HepG2 (cell line): ENCODE results near the gene RAB3B.

ENCODE experiments used
- MAFK ChIP-seq, 2 experiments: IDR thresholded peaks in 1 of 2; conservative IDR thresholded peaks in 1 of 2; 2 replicates each; pipeline ENCODE4 v1.6.1; 2011; ENCODE audit warnings: improper control_type of control experiment in 2 of 2, low read length in 2 of 2
- MYC ChIP-seq: sonication (generic); formaldehyde crosslinking; IDR thresholded peaks from 2 replicates; pipeline ENCODE4 v1.9.0; 2021; ENCODE audit warnings: missing genetic modification reagents, borderline replicate concordance
- RAD21 ChIP-seq: fragments of 450-650 bp; formaldehyde crosslinking; IDR thresholded peaks from 2 replicates; pipeline ENCODE4 v1.5.0; 2020; ENCODE audit warnings: mild to moderate bottlenecking
- ZNF558 ChIP-seq: sonication (generic); formaldehyde crosslinking; IDR thresholded peaks from 2 replicates; pipeline ENCODE4 v1.9.0; 2022; ENCODE audit warnings: mild to moderate bottlenecking, missing genetic modification reagents, borderline replicate concordance
- TF ChIP-seq, protein P1 (sequence below): sonication (generic); formaldehyde crosslinking; IDR thresholded peaks from 2 replicates; pipeline ENCODE4 v1.5.0; 2020; ENCODE audit warnings: missing genetic modification reagents
- TF ChIP-seq, protein P2 (sequence below): sonication (generic); formaldehyde crosslinking; IDR thresholded peaks from 2 replicates; pipeline ENCODE4 v1.5.1; 2020; ENCODE audit warnings: mild to moderate bottlenecking, missing genetic modification reagents, moderate library complexity
- TF ChIP-seq, protein P3 (sequence below): sonication (generic); formaldehyde crosslinking; IDR thresholded peaks from 2 replicates; pipeline ENCODE4 v1.5.0; 2020; ENCODE audit warnings: mild to moderate bottlenecking, missing genetic modification reagents, moderate library complexity
- TF ChIP-seq, protein P4 (sequence below): sonication (generic); formaldehyde crosslinking; IDR thresholded peaks from 2 replicates; pipeline ENCODE4 v1.5.1; 2020; ENCODE audit warnings: missing genetic modification reagents, mild to moderate bottlenecking, borderline replicate concordance
- TF ChIP-seq, protein P5 (sequence below): sonication (generic); formaldehyde crosslinking; IDR thresholded peaks from 2 replicates; pipeline ENCODE4 v1.9.0; 2022; ENCODE audit warnings: missing genetic modification reagents, mild to moderate bottlenecking, borderline replicate concordance

DNA sequence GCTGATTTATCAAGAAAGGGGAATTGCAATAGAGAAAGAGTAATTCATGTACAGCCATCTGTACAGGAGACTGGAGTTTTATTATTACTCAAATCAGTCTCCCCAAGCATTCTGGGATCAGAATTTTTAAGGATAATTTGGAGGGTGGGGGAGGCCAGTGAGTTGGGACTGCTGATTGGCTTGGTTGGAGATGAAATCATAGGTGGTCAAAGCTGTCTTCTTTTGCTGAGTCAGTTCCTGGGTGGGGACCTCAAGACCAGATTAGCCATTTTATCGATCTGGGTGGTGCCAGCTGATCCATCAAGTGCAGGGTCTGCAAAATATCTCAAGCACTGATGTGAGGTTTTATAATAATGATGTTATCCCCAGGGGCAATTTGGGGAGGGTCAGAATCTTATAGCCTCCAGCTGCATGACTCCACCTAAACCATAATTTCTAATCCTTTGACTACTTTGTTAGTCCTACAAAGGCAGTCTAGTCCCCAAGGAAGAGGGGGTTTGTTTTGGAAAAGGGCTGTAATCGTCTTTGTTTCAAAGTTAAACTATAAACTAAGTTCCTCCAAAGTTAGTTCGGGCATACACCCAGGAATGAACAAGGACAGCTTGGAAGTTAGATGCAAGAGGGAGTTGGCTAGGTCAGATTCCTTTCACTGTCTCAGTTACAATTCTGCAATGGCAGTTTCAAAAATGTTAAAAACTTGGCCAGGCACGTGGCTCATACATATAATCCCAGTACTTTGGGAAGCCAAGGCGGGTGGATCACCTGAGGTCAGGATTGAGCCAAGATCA lies 16.9 kb upstream of the RAB3B start:
- TF ChIP-seq, protein P1, sequence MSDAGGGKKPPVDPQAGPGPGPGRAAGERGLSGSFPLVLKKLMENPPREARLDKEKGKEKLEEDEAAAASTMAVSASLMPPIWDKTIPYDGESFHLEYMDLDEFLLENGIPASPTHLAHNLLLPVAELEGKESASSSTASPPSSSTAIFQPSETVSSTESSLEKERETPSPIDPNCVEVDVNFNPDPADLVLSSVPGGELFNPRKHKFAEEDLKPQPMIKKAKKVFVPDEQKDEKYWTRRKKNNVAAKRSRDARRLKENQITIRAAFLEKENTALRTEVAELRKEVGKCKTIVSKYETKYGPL (CRISPR knock-in tag), result no peak
- TF ChIP-seq, protein P2, sequence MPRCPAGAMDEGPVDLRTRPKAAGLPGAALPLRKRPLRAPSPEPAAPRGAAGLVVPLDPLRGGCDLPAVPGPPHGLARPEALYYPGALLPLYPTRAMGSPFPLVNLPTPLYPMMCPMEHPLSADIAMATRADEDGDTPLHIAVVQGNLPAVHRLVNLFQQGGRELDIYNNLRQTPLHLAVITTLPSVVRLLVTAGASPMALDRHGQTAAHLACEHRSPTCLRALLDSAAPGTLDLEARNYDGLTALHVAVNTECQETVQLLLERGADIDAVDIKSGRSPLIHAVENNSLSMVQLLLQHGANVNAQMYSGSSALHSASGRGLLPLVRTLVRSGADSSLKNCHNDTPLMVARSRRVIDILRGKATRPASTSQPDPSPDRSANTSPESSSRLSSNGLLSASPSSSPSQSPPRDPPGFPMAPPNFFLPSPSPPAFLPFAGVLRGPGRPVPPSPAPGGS (CRISPR knock-in tag), result no peak
- TF ChIP-seq, protein P3, sequence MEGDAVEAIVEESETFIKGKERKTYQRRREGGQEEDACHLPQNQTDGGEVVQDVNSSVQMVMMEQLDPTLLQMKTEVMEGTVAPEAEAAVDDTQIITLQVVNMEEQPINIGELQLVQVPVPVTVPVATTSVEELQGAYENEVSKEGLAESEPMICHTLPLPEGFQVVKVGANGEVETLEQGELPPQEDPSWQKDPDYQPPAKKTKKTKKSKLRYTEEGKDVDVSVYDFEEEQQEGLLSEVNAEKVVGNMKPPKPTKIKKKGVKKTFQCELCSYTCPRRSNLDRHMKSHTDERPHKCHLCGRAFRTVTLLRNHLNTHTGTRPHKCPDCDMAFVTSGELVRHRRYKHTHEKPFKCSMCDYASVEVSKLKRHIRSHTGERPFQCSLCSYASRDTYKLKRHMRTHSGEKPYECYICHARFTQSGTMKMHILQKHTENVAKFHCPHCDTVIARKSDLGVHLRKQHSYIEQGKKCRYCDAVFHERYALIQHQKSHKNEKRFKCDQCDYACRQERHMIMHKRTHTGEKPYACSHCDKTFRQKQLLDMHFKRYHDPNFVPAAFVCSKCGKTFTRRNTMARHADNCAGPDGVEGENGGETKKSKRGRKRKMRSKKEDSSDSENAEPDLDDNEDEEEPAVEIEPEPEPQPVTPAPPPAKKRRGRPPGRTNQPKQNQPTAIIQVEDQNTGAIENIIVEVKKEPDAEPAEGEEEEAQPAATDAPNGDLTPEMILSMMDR (CRISPR knock-in tag), result no peak
- TF ChIP-seq, protein P4, sequence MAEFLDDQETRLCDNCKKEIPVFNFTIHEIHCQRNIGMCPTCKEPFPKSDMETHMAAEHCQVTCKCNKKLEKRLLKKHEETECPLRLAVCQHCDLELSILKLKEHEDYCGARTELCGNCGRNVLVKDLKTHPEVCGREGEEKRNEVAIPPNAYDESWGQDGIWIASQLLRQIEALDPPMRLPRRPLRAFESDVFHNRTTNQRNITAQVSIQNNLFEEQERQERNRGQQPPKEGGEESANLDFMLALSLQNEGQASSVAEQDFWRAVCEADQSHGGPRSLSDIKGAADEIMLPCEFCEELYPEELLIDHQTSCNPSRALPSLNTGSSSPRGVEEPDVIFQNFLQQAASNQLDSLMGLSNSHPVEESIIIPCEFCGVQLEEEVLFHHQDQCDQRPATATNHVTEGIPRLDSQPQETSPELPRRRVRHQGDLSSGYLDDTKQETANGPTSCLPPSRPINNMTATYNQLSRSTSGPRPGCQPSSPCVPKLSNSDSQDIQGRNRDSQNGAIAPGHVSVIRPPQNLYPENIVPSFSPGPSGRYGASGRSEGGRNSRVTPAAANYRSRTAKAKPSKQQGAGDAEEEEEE, result no peak
- TF ChIP-seq MAFK (conservative IDR thresholded peaks at IDR 0.05 in 1 of 2, IDR thresholded peaks at IDR 0.05 in 1 of 2; ENCODE audit: low read length in 2 of 2), result peak; percentile 32 to 73; a peak in 2 of 4 replicates
- TF ChIP-seq, protein P5, sequence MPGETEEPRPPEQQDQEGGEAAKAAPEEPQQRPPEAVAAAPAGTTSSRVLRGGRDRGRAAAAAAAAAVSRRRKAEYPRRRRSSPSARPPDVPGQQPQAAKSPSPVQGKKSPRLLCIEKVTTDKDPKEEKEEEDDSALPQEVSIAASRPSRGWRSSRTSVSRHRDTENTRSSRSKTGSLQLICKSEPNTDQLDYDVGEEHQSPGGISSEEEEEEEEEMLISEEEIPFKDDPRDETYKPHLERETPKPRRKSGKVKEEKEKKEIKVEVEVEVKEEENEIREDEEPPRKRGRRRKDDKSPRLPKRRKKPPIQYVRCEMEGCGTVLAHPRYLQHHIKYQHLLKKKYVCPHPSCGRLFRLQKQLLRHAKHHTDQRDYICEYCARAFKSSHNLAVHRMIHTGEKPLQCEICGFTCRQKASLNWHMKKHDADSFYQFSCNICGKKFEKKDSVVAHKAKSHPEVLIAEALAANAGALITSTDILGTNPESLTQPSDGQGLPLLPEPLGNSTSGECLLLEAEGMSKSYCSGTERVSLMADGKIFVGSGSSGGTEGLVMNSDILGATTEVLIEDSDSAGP (CRISPR knock-in tag), result no peak
- TF ChIP-seq ZNF558 (CRISPR knock-in tag), result no peak
- no peak for TF ChIP-seq RAD21 (CRISPR knock-in tag)
- no peak for TF ChIP-seq MYC
